ENCODE measurements around the gene SLC8A3. TPM values are rescaled to one million over a fixed set of nuclear protein-coding genes. Genes with fewer than 3 reads are reported as not detected.

The SLC8A3 gene
- total and polyA plus RNA-seq, 9 of the 15 experiments (the other 6 are each of a cell fraction or from before 2014, with no cell fraction given): not detected

GRCh38 chr14:70177081-70177800 lies 11.5 kb downstream of the SLC8A3 start:
- DNase-seq (ENCODE audit: extremely low read depth in 1 of 4, low spot score in 3 of 4) (no peak), FAIRE-seq (no peak), ATAC-seq (no peak)
- H3K9me3 ChIP-seq (replicated peaks; ENCODE audit: control insufficient read depth, insufficient read depth, low read depth, low read length): no peaks in the 10 kb centered on the region
- H3K4me2 ChIP-seq (ENCODE audit: insufficient read depth, low read length): no peak overlapping the region
- no peak overlapping the region for H3K27ac ChIP-seq (ENCODE audit: extremely low read depth, low read depth, low read length)
- in situ Hi-C loops (cut with MboI) (no loop called here), intact Hi-C loops (cut with micrococcal nuclease) (no loop called here)
- 0% methylated on average over 3 of the region's 3 CpGs for WGBS (ENCODE audit: insufficient coverage, low coverage, missing lambda C conversion rate)
- no TSS peak for BruUV-seq (replicated peaks)
- ChIA-PET POLR2A (no interaction called here), CTCF (ENCODE audit: low intra/inter-chr PET ratio) (no interaction called here)
- H3K9ac ChIP-seq (ENCODE audit: insufficient read depth in 1 of 2, low read depth in 2 of 2, low read length in 2 of 2): no peak overlapping the region
- no peaks in the 10 kb centered on the region for H3K9me1 ChIP-seq (ENCODE audit: control insufficient read depth, insufficient read depth, low read length)
- no peaks in the 10 kb centered on the region for H3K36me3 ChIP-seq (ENCODE audit: control insufficient read depth, insufficient read depth, low read length)
- no peaks in the 10 kb centered on the region for H3K79me2 ChIP-seq (ENCODE audit: control insufficient read depth, insufficient read depth, low read length)
- no peaks in the 10 kb centered on the region for H3K4me1 ChIP-seq (replicated peaks in 1 of 2; ENCODE audit: control insufficient read depth in 2 of 2, insufficient read depth in 2 of 2, low read length in 2 of 2)
- no peaks in the 10 kb centered on the region for H4K20me1 ChIP-seq (replicated peaks; ENCODE audit: control insufficient read depth, insufficient read depth, low read length)
- peaks cover 0 to 2% of the 10 kb centered on the region in 2 experiments; a peak in 2 of 5 replicates for H3K27me3 ChIP-seq (ENCODE audit: control insufficient read depth in 2 of 2, insufficient read depth in 2 of 2, low read length in 2 of 2)
- no peak overlapping the region for H3K4me3 ChIP-seq
- no peak overlapping the region for H2AFZ ChIP-seq (ENCODE audit: low read depth, low read length)
- TF ChIP-seq KLF13 (tag; IDR thresholded peaks at IDR 0.05; ENCODE audit: borderline replicate concordance, low read depth) (no peak), ZMIZ1 (IDR thresholded peaks at IDR 0.05; ENCODE audit: low read depth in 2 of 2, low read length in 2 of 2) (no peak), NFIC (IDR thresholded peaks at IDR 0.05) (no peak), ZBTB17 (CRISPR knock-in tag; IDR thresholded peaks at IDR 0.05) (no peak), SAFB (IDR thresholded peaks at IDR 0.05; ENCODE audit: borderline replicate concordance, low read depth, low read length) (no peak), E2F4 (CRISPR knock-in tag; IDR thresholded peaks at IDR 0.05; ENCODE audit: low read depth) (no peak)
